Measurements from ENCODE around the gene TGFBR3.

TGFBR3 gene

DNA sequence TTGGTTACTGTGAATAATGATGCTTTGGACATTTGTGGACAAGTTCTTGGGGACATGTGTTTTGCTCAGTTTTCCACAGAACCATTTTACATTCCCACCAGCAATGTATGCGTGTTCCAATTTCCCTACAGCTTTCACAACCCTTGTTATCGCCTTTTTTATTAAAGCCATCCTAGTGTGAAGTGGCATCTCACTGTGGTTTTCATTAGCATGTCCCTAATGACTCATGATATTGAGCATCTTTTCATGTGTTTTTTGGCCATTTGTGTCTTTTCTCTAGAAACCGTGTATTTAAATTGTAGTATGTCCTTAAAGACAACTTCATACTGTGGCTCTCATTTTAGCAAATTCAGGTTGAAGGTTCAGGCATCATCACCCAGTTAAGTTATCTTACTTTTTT, 132.1 kb downstream of the TGFBR3 start:
- no peak for DNase-seq

DNA sequence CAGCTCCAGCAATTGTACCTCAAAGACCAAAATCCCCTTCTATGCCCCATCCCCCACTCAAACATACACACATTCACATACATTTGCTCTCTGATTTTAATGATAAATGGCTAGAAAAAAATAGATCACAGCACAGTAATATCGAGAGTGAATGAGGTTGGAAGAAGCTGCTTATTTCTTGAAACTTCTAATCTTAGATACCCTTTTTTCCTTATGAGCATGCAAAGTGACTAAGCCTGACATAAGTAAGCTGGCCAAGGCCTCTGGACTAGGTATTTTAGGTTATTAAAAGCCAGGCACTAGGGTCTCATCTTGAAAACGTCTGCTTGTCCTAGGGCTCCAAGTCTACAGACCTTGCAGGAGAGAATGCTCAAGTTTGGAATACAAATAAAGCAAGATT, 133.6 kb downstream of the TGFBR3 start:
- DNase-seq, result no peak

DNA sequence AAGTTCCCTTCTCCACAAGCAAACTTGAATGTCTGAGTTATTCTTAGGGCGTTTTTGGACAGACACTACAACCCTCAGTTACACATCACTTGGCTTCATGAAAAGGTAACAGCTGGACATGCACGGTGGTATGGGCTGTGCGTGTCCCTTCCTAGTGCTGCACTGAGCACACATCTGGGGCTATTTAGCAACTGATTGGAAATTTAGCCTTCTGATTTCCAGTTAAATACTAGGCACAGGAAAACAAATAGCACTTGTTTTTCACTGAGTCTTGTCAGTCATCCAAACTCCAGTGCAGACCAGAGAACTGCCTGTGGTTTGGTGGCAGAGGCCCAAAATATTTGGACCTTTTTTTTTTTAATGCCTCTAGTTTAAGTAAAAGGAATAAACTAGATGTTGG, 134.7 kb downstream of the TGFBR3 start:
- no peak for DNase-seq

DNA sequence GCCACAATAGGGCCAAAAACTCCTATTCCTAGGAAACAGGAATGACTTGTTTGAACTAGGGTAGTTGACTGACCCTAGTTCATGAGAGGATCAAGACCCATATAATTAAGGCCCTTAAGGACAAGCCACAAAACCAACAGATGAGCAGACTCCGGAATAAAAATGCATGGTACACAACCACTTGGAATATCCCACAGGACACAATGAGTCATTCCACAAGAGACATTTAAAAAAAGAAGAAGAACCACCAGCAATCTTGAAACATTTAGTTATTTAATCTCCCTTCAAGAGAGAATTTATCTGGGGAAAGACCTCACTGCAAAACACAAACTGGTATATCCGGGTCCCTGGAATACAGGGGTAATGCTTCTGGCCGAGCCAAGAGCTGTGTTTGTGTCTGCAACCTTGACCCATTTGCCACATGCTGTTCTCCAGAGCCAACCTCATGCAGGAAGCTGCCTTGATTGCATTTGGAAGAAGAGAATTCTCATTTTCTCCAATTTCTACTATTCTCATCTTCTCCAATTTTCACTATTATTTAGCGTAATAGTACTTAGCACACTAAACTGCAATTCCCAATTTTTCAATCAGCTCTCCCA, 135.5 kb downstream of the TGFBR3 start:
- DNase-seq, result no peak

DNA sequence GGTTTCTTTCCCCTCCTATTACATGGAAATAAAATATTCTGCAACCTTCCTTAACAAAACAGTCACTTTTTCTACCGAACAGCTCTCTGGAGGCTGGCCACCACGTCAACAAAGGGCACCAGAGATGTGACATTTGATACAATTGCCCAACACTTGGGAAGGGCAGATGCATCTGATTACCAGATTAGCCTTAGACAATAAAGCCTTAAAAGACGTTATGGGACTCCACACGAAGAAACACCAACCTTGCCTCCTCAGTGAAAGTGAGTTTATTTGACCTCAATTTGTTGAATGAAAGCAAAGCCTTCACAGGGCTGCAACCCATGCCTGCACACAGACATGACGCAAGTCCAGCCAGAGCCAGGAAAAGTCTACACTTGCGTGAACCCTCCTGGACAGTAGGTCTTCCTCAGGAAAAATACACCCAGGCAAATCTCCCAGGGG, 136.1 kb downstream of the TGFBR3 start:
- DNase-seq, result no peak

DNA sequence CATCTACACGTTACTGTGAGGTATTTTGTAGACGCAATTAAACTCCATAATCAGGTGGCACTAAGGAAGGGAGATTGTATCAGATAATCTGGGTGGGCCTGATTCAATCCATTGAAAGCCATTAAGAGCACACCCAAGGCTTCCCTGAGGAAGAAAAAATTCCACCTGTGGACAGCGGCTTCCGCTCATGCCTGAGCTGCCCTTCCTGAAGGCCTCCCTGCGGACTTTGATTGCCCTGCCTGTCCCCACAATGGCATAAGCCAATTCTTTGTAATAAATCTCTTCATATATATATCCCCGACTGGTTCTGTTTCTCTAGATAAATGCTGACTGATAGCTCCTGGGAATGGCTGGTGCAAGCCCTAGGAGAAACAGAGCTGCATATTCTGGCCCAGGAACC, 138.3 kb downstream of the TGFBR3 start:
- no peak for DNase-seq

DNA sequence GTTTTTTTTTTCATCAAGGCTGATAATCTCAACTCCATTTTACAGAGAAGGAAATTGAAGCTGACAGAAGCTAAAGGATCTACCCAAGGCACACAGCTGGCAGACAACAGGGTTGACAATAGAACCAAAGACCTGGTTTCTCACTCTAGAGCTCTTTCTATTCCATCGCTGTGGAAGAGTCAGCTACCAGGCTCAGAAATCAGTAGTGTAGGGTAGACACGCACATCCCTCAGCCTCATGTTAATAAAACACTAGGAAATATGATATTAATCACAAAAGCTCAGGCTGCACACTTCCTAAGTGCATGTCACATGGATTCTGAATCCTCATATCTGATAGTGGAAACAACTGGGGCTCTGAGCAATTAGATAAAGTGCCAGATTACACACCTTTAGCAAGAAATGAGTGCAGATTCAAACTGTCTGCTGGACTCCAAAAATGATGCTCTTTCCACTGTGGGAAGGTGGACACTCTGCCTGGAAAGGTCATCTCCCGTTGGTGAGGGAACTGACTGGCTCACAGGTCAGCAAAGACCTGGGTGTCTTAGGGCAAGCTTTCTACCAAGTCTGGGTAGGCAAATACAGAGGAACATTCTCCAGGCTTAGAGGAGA, 139.1 kb downstream of the TGFBR3 start:
- DNase-seq, result no peak

DNA sequence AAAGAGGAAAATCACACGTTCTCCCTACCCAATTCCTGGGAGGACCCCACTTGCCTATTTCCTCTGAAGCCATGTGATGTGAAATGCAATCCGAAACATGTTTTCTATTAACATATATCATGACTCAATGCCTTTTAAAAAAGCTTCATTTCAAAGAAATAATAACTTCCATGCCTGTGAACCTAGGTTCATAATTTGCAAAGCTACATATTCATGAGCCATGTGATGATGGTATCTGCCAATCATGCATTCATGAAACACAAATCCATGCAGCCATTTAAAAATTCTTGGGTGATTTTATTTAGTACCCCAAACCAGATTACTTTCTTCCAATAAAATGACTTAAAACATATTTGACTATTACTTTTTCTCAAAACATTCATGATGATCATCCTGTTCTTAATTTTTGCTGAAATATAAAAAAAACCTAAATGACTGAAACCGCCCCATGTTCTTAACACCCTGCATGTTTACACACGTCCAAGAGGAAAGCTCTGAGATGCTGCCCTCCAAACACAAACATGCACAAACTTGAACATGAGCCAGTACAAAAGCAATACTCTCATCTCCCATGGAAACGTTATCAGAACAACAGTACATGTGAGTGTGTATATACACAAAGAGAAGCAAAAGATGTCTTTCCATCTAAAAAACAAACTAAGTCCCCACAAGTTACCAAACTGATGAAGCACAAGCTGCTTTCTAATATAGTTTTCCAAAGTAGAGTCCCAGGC, 140.1 kb downstream of the TGFBR3 start:
- DNase-seq, result no peak

DNA sequence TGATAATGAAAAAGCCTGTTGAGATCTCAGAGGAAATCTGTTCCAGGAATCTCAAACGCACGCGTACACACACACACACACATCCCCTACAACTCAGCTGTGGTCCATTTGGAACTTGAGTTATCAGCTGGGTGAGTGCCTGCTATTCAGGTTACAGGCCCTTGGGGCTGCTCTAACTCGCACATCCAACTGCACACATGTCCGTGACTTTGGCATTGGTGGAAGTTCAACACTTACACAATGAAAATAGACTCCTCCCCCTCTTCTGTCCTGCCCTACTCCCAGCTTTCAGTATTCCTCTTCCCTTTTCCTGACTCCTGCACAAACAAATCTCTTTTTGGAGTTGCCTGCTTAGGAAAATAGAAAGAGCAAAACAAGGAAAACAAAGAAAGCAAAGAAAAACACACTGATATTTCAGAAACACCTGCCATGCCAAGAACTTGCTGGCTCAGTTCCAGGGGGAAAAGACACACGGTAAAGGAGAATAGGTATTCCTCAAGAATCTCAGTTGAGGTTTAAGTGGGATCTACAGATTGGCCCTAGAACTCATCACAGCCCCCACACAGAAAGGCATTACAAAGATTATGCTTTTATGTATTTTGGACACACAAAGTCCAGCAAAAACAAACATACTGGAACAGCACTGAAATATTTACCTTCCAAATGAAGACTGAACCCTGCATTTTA, 140.9 kb downstream of the TGFBR3 start:
- DNase-seq, result no peak

DNA sequence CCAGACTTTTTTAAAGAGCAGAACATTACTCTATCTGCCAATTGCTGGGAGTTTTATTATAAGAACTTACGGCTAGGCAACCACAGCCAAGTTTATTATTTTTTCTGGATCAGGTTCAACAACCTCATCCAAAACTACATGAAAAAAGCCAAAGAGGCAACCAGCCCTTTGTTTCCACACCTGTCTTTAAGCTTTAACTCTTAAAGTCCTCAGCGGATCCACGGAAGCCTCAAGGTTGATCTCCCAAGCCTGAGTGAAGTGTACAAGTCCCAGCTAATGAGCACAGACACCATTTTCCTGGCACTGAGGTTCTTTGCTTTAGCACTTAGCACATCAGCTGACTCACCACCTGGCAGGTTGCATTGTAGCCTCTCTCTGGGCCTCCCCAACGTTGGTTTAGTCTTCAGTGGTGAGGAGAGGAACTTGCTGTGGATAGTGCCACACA, 143.1 kb downstream of the TGFBR3 start:
- no peak for DNase-seq

DNA sequence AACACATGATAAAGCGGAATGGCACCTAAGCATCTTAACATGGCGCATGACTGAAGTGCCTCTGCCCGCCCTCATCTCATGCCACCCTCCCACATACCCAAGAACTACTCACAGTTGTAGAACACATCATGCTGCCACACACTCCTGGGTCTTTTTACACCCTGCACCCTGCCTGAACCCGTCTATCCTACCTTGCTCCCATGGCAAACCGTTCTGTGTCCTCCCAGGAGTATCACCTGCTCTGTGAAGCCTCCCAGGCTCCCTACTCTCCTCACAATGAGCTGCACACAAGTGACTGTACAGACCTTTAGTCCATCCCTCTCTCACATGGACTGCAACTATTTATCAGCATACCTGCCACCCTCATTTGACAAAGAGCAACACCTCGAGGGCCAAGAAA, 144.0 kb downstream of the TGFBR3 start:
- DNase-seq, result no peak

DNA sequence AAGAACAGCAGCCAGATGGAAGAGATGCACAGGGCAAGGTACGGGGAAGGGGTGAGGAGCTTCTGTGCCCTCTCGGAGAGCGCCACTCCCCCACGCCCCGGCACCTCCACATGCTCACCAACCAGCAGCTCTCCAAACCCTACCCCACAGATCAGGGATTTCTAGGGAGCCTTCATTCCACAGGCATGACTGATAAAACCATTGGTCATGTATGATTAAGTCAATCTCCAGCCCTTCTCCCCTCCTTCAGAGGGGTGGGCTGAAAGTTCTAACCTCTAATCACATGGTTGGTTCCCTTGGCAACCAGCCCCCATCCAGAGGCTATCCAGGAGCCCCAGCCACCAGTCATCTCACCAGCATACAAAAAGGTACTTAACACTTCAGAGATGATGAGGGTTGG, 144.7 kb downstream of the TGFBR3 start:
- no peak for DNase-seq

DNA sequence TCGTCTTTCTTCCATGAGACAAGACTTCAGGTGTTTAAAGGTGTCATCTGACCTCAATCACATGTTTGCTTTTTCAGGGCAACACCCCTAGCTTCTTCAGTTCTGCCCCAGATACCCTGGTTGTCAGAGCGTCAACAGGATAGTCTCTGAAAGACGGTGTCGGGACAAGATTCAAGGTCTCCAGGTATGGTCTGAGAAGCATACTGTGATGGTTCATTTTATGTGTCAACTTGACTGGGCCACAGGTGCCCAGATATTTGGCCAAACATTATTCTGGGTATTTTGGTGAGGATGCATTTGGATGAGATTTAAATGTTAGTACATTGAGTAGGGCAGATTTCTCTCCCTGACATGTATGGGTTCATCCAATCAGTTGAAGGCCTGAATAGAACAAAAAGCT, 148.3 kb downstream of the TGFBR3 start:
- DNase-seq, result no peak

DNA sequence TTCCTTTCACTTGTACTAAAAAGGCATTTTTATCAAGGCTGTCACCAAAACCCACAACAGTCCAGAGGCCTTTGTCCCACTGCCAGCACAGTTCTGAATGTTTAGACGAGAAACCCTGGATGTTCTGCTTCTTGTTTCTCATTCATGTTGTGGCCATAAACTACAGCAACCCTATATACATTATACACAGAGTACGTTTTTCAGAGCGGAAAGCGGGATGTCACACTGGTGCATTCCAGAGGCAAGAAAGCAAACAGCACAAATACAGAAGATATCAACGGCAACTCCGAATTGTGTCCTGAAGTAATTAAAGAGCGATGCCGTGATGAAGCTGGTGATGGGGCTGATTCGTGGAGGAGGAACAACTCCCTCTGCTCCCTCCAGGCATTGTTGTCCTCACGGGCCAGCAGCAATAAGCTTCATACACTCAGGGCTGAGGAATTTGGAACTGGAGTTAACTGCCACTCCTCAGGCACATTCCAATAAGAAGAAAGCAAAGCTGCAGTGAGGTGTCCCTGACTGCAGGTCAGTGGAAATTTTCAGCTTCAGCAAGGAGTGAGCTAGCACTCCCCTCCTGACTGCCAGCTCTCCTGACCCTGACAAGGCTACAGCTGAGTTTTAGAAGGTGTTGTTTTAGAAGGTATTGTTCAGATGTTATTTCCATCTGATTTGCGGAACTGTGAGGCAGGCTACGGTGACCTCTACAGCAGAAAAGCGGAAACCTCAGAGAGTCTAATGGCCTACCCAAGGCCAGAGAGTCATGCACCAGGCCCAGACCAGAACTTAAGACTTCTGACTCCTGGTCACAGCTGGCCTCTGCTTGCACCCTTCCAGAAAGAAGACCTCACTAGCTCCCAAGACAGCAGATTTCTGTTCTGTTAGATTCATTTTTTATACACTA, 149.0 kb downstream of the TGFBR3 start:
- no peak for DNase-seq

DNA sequence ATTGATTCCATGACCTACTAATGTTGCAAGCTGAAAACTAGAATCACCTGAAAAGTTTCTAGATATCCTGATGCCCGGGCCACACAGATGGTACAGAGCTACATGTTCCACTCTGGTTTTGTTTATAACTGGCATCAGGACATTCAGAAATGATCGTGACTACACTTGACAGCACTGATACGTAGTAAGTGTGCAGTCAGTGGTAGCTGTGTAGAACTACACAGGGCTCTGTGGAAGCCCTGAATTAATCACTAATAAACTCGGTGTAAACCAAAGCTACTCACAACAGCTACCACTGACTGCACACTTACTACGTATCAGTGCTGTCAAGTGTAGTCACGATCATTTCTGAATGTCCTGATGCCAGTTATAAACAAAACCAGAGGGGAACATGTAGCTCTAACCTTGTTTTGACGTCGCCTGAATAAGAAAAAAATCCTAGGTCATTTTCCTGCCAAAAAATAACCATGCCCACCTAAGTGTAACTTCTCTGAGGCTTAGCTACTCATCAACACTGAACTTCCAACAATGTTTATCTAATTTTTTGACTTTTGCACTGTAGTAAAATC, 149.7 kb downstream of the TGFBR3 start:
- DNase-seq, result no peak

DNA sequence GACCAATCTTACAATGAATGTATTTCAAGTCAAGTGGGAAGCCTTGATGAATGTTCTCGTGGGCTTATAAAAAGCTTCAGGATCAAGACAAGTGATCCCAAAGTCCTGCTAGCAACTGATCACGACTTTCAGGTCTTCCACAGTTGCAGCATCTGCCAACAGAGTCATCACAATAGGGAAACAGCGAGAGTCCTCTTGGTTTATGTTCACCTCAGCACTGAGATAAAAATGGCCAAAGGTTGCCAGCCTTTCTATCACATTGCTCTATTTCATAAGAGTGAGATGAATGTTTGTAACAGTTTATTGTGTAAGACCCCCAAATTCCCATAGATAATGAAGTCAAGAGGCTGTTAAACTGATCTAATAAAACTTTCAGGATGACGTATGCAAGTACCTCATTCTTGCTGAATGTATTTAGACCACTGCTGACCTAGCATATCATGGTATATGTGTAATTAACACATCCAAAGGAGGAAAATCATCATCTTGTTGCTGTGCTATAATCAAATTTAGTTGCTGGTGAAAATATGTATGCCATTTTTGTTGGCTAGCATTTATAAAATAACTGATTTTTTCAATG, 150.6 kb downstream of the TGFBR3 start:
- DNase-seq, result no peak

DNA sequence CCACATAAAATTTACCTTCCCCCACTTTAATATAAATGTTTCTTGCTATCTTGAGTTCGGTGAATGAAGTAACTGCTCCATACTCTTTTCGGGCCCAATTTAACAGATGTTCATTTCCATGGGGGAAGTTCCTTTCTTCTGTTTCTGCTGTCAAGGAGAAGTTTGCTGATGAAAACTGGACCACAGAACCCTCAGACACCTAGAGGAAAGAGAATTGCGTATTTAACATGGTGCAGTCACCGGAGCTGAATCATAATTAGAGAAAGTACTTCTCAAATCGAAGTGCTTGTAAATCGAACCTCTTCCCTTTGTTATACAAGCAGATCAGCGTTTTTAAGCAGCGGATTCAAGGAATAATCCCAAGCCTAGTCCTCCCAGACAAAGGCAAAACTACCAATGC, 151.2 kb downstream of the TGFBR3 start:
- no peak for DNase-seq

DNA sequence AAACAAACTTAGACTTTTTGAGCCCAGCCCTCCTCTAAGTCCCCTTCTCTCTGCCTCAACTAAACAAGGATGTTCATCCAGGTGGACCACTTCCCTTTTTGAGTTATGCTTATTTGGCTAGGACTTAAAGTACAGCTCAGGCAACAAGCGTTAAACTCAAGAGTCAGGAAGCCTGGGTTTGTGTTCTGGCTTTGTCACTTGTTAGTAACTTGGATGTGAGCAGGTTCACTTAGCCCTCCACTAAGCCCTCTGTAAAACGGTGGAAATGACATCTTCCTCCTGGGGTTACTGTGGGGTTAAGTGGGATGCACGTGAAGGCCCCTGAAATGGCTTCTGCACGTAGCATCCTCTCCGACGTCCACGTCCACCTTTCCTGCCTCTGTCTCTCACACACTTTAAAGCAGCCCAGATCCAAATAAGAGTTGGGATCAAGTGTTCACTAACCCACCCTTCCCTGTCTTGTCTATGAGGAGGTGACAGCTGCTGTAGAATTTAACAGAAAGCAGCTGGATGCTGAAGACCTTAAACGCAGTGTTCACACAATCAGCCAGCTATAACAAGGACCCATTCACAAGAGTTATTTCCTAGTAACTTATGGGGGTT, 152.7 kb downstream of the TGFBR3 start:
- DNase-seq, result no peak

DNA sequence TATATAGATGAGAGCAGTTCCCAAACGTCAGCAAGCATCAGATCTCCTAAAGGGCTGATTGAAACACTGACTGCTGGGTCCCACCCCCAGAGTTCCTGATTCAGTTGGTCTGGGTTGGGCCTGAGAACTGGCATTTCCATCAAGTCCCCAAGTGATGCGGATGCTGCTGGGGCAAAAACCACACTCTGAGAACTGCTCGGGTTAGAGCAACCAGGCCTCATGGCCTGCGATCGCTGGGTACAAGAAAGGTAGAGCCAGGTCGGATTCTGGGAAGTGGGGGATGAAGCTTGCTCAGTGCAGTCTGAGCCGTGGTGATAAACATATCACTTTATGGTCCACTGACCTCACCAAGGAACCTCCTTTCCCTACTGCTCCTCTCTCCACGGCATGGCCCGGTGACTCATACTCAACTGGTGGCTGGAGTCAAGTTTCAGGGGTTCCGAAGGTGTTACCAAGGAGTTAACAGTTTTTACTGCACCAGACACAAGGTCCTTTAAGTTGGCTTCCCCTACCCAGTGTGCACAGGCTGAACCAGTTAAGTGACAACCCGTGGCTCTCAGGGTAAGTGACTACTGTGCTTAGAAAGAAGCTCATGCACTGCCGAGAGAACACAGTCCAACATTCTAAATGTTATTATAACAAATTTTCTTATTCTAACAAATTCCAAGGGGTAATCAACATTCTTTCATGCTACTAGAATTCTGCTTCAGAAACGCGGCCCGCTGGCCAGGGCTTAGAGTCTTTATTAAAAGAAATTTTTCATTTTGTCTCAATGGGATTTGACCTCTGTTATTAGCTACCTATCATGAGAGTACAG, 153.5 kb downstream of the TGFBR3 start:
- DNase-seq, result no peak

DNA sequence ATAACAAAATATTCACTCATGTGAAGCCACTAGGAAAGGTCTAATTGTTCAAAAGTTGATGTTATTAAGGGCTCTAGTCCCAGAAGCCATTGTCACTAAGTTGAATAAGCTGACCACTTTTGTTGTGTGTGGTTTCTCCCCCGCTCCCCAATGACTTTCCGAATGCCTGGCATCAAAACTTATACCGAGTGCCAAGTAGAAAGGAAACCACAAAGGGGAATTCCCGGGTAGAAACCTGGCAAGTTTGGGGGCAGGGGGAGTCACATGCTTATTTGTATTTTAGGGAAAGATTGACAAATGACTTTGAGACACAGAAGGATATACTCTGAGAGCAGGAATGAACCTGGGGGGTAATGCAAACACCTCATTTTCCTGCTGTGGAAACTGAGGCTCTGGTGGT, 154.1 kb downstream of the TGFBR3 start:
- no peak for DNase-seq

Data from NCI-H1436 treated with DMSO at 0.1 percent for 48 hours (cell line).